Midbrain (tissue), 1 donor: Measurements from ENCODE around the gene ZCCHC12.

Source experiments
- DNase-seq: peaks from one replicate; lab custom pipeline; 2025; lab: John Stamatoyannopoulos, UW

ZCCHC12 gene

DNA sequence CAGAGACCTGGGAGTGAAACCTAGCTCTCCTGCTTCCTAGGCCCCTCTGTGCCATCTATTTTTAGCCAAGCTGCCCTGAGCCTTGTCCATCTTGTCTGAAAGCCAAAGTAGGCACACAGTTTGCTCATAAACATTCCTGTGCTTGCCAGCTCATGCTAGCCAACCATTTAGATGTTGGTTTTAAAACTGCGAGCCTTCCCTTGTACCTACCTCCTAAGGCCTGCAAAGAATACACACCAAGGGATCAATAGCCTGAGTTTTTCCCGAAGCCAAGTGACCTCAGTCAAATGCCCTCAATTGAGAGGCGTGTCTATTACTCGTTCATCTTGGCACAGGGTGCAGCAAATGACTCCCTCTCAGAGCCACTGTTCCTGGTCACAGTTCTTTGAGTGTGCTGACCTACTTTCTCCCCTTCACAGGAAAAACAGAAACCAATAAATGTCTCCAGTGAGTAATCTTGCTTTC lies 48.5 kb downstream of the ZCCHC12 start:
- DNase-seq: peak; percentile 26
